ENCODE results near the gene MAP3K21.

GRCh38 chr1:233424779-233425178, 97.3 kb downstream of the MAP3K21 start:
- TF ChIP-seq, protein P1, sequence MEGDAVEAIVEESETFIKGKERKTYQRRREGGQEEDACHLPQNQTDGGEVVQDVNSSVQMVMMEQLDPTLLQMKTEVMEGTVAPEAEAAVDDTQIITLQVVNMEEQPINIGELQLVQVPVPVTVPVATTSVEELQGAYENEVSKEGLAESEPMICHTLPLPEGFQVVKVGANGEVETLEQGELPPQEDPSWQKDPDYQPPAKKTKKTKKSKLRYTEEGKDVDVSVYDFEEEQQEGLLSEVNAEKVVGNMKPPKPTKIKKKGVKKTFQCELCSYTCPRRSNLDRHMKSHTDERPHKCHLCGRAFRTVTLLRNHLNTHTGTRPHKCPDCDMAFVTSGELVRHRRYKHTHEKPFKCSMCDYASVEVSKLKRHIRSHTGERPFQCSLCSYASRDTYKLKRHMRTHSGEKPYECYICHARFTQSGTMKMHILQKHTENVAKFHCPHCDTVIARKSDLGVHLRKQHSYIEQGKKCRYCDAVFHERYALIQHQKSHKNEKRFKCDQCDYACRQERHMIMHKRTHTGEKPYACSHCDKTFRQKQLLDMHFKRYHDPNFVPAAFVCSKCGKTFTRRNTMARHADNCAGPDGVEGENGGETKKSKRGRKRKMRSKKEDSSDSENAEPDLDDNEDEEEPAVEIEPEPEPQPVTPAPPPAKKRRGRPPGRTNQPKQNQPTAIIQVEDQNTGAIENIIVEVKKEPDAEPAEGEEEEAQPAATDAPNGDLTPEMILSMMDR (IDR thresholded peaks at IDR 0.05), result no peak
- TF ChIP-seq POLR2A (IDR thresholded peaks at IDR 0.05), result no peak

Measured in testis (tissue), 2 donors.